ENCODE measurements around the gene AOPEP. TPM values are rescaled to one million over a fixed set of nuclear protein-coding genes. Genes with fewer than 3 reads are reported as not detected.

AOPEP gene
- total RNA-seq, 1 donor from 2014 or later = 32.1 TPM

GRCh38 chr9:94850540-94851434 lies 124.3 kb downstream of the AOPEP start:
- DNase-seq = no peak

GRCh38 chr9:94851467-94851866 lies 125.0 kb downstream of the AOPEP start:
- DNase-seq = no peak

- DNase-seq = no peak
Measured at GRCh38 chr9:94851892-94852291, 125.4 kb downstream of the AOPEP start.

GRCh38 chr9:94852373-94852772 lies 125.9 kb downstream of the AOPEP start:
- no peak for DNase-seq

GRCh38 chr9:94853887-94854286 lies 127.4 kb downstream of the AOPEP start:
- DNase-seq = no peak

GRCh38 chr9:94855903-94856302 lies 129.4 kb downstream of the AOPEP start:
- DNase-seq = no peak

- DNase-seq = no peak
Measured at GRCh38 chr9:94857791-94858190, 131.3 kb downstream of the AOPEP start.

- no peak for DNase-seq
Measured at GRCh38 chr9:94859226-94859625, 132.7 kb downstream of the AOPEP start.

GRCh38 chr9:94859891-94860290 lies 133.4 kb downstream of the AOPEP start:
- no peak for DNase-seq

GRCh38 chr9:94860678-94861588 lies 134.4 kb downstream of the AOPEP start:
- no peak for DNase-seq

GRCh38 chr9:94861589-94862272 lies 135.2 kb downstream of the AOPEP start:
- DNase-seq = no peak

GRCh38 chr9:94864196-94864595 lies 137.7 kb downstream of the AOPEP start:
- no peak for DNase-seq

- no peak for DNase-seq
Measured at GRCh38 chr9:94864862-94865509, 138.5 kb downstream of the AOPEP start.

- no peak for DNase-seq
Measured at GRCh38 chr9:94865582-94866452, 139.3 kb downstream of the AOPEP start.

GRCh38 chr9:94866770-94867169 lies 140.3 kb downstream of the AOPEP start:
- DNase-seq = no peak

GRCh38 chr9:94867281-94867841 lies 140.9 kb downstream of the AOPEP start:
- no peak for DNase-seq

GRCh38 chr9:94867842-94868312 lies 141.4 kb downstream of the AOPEP start:
- no peak for DNase-seq

- no peak for DNase-seq
Measured at GRCh38 chr9:94868464-94868863, 142.0 kb downstream of the AOPEP start.

- no peak for DNase-seq
Measured at GRCh38 chr9:94869415-94869843, 142.9 kb downstream of the AOPEP start.

GRCh38 chr9:94870465-94870792 lies 143.9 kb downstream of the AOPEP start:
- DNase-seq = no peak
